ENCODE results near the gene POU2F3.

The POU2F3 gene

GRCh38 chr11:120350637-120351036 lies 110.7 kb downstream of the POU2F3 start:
- no peak overlapping the region for H3K27ac Mint-ChIP-seq
- H3K9me3 Mint-ChIP-seq (ENCODE audit: low read depth), result no peaks in the 10 kb centered on the region
- H3K4me3 Mint-ChIP-seq, result no peak overlapping the region
- H3K36me3 Mint-ChIP-seq, result no peaks in the 10 kb centered on the region
- peaks cover 47% of the 10 kb centered on the region for H3K27me3 Mint-ChIP-seq
- H3K4me1 Mint-ChIP-seq (ENCODE audit: low read depth), result peaks cover 1% of the 10 kb centered on the region

- H3K4me3 Mint-ChIP-seq, result no peak overlapping the region
- H3K27me3 Mint-ChIP-seq, result peaks cover 41% of the 10 kb centered on the region
- H3K4me1 Mint-ChIP-seq (ENCODE audit: low read depth), result no peaks in the 10 kb centered on the region
- peaks cover 2% of the 10 kb centered on the region for H3K36me3 Mint-ChIP-seq
- H3K9me3 Mint-ChIP-seq (ENCODE audit: low read depth), result no peaks in the 10 kb centered on the region
- no peak overlapping the region for H3K27ac Mint-ChIP-seq
Observed at GRCh38 chr11:120352405-120352804, 112.5 kb downstream of the POU2F3 start.

- Mint-ChIP-seq H3K36me3 (peaks cover 6% of the 10 kb centered on the region), H3K4me3 (no peak overlapping the region), H3K27me3 (peaks cover 40% of the 10 kb centered on the region), H3K27ac (no peak overlapping the region), H3K4me1 (ENCODE audit: low read depth) (no peaks in the 10 kb centered on the region), H3K9me3 (ENCODE audit: low read depth) (no peaks in the 10 kb centered on the region)
Observed at GRCh38 chr11:120354068-120354467, 114.1 kb downstream of the POU2F3 start.

- H3K36me3 Mint-ChIP-seq, result peaks cover 6% of the 10 kb centered on the region
- no peaks in the 10 kb centered on the region for H3K9me3 Mint-ChIP-seq (ENCODE audit: low read depth)
- no peak overlapping the region for H3K4me3 Mint-ChIP-seq
Observed at GRCh38 chr11:120354779-120355178, 114.8 kb downstream of the POU2F3 start.

GRCh38 chr11:120357620-120358019 lies 117.7 kb downstream of the POU2F3 start:
- Mint-ChIP-seq H3K36me3 (peaks cover 6% of the 10 kb centered on the region), H3K27ac (no peak overlapping the region), H3K27me3 (peaks cover 29% of the 10 kb centered on the region), H3K4me3 (no peak overlapping the region), H3K9me3 (ENCODE audit: low read depth) (no peaks in the 10 kb centered on the region), H3K4me1 (ENCODE audit: low read depth) (no peaks in the 10 kb centered on the region)

More at GRCh38 chr11:120354779-120355178, 114.8 kb downstream of the POU2F3 start:
- H3K4me1 Mint-ChIP-seq (ENCODE audit: low read depth), result no peaks in the 10 kb centered on the region
- no peak overlapping the region for H3K27ac Mint-ChIP-seq
- peaks cover 38% of the 10 kb centered on the region for H3K27me3 Mint-ChIP-seq

GRCh38 chr11:120358729-120359128 lies 118.8 kb downstream of the POU2F3 start:
- H3K36me3 Mint-ChIP-seq, result peaks cover 6% of the 10 kb centered on the region
- peaks cover 28% of the 10 kb centered on the region for H3K27me3 Mint-ChIP-seq
- no peak overlapping the region for H3K4me3 Mint-ChIP-seq
- no peaks in the 10 kb centered on the region for H3K9me3 Mint-ChIP-seq (ENCODE audit: low read depth)
- no peaks in the 10 kb centered on the region for H3K4me1 Mint-ChIP-seq (ENCODE audit: low read depth)
- H3K27ac Mint-ChIP-seq, result no peak overlapping the region

- Mint-ChIP-seq H3K27me3 (peaks cover 17% of the 10 kb centered on the region), H3K9me3 (ENCODE audit: low read depth) (no peaks in the 10 kb centered on the region), H3K4me3 (no peak overlapping the region), H3K4me1 (ENCODE audit: low read depth) (no peaks in the 10 kb centered on the region), H3K27ac (no peak overlapping the region), H3K36me3 (peaks cover 5% of the 10 kb centered on the region)
Observed at GRCh38 chr11:120363436-120363835, 123.5 kb downstream of the POU2F3 start.

- Mint-ChIP-seq H3K27me3 (peaks cover 11% of the 10 kb centered on the region), H3K4me1 (ENCODE audit: low read depth) (no peaks in the 10 kb centered on the region), H3K27ac (no peak overlapping the region), H3K4me3 (no peak overlapping the region), H3K9me3 (ENCODE audit: low read depth) (no peaks in the 10 kb centered on the region), H3K36me3 (peaks cover 5% of the 10 kb centered on the region)
Observed at GRCh38 chr11:120365512-120365911, 125.6 kb downstream of the POU2F3 start.
